Calu3 (cell line): ENCODE data around the gene MRPL16. TPM values are rescaled to one million over a fixed set of nuclear protein-coding genes. Genes with fewer than 3 reads are reported as not detected.

Source experiments
- BruUV-seq: library from RNA; stranded (reverse); fragments of 400-500 nt; replicated peaks from 2 replicates; lab custom pipeline; 2021; lab: Mats Ljungman, UMichigan
- CTCF ChIA-PET: fragments of 300-600 bp; sonication (Branson Sonifier 250); formaldehyde crosslinking; loops from one replicate; lab custom pipeline; 2022; ENCODE audit warnings: antibody characterized with exemption; lab: Charles Lee
- DNase-seq: peaks from one replicate; pipeline ENCODE4 v3.0.0; 2022
- H3K27ac Mint-ChIP-seq: one replicate; pipeline ENCODE4 v1.8.0; 2022; ENCODE audit warnings: mixed read lengths; ENCODE audit not compliant: unreplicated experiment
- H3K27me3 Mint-ChIP-seq: one replicate; pipeline ENCODE4 v1.8.0; 2022; ENCODE audit warnings: mixed read lengths; ENCODE audit not compliant: unreplicated experiment
- H3K36me3 Mint-ChIP-seq: one replicate; pipeline ENCODE4 v1.8.0; 2022; ENCODE audit warnings: mild to moderate bottlenecking, moderate library complexity, mixed read lengths; ENCODE audit not compliant: insufficient read depth, unreplicated experiment
- H3K4me1 Mint-ChIP-seq: one replicate; pipeline ENCODE4 v1.8.0; 2022; ENCODE audit warnings: mild to moderate bottlenecking, low read depth, mixed read lengths; ENCODE audit not compliant: unreplicated experiment
- H3K4me3 Mint-ChIP-seq: one replicate; pipeline ENCODE4 v1.8.0; 2022; ENCODE audit warnings: mild to moderate bottlenecking, low read depth, moderate library complexity, mixed read lengths; ENCODE audit not compliant: unreplicated experiment
- H3K9me3 Mint-ChIP-seq: one replicate; pipeline ENCODE4 v1.8.0; 2022; ENCODE audit warnings: low read depth, mixed read lengths; ENCODE audit not compliant: unreplicated experiment
- intact Hi-C: fragments of 100-400 bp; cut with micrococcal nuclease; formaldehyde crosslinking; loops from one replicate; pipeline ENCODE4 v1.10.0; 2022; ENCODE audit not compliant: unreplicated experiment
- total RNA-seq: library from RNA; stranded (reverse); gene quantifications from 2 replicates; pipeline ENCODE4 v1.2.3, GENCODE V29; 2022
- TF ChIP-seq, protein P1 (sequence below): fragments of 200-600 bp; IDR thresholded peaks from one replicate; pipeline ENCODE4 v1.8.0; 2022; ENCODE audit warnings: antibody characterized with exemption; ENCODE audit not compliant: unreplicated experiment

The MRPL16 gene
- total RNA-seq, 1 experiment from 2014 or later: 49.8 TPM

DNA sequence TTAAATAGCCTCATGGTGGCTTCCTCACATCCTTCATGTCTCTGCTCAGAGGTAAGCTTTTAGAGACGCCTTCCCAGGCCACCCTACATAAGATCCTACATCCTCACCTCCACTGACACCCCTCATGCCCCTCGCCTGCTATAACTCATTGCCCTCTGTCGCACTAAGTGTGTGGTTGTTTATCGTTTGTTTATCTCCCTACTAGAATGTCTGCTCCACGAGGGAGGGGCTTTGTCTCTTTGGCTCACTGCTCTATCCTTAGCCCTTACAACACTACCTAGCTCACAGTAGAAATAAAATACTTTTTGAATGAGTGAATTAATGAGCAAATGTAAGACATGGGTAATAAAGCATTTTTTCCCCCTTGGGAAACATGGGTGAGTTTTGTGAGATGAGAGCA is 36.0 kb upstream of the MRPL16 start:
- Mint-ChIP-seq H3K4me1 (peaks cover 34% of the 10 kb centered on the region), H3K9me3 (peaks cover 3% of the 10 kb centered on the region), H3K4me3 (no peak overlapping the region), H3K27ac (no peak overlapping the region), H3K36me3 (peaks cover 8% of the 10 kb centered on the region), H3K27me3 (no peaks in the 10 kb centered on the region)
- intact Hi-C loops: no loop called here
- no peak for DNase-seq
- TF ChIP-seq, protein P1, sequence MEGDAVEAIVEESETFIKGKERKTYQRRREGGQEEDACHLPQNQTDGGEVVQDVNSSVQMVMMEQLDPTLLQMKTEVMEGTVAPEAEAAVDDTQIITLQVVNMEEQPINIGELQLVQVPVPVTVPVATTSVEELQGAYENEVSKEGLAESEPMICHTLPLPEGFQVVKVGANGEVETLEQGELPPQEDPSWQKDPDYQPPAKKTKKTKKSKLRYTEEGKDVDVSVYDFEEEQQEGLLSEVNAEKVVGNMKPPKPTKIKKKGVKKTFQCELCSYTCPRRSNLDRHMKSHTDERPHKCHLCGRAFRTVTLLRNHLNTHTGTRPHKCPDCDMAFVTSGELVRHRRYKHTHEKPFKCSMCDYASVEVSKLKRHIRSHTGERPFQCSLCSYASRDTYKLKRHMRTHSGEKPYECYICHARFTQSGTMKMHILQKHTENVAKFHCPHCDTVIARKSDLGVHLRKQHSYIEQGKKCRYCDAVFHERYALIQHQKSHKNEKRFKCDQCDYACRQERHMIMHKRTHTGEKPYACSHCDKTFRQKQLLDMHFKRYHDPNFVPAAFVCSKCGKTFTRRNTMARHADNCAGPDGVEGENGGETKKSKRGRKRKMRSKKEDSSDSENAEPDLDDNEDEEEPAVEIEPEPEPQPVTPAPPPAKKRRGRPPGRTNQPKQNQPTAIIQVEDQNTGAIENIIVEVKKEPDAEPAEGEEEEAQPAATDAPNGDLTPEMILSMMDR: no peak
- CTCF ChIA-PET: interaction anchor here (0.8 to 1.4 kb wide), 2 partner anchors 18 to 39 kb away, joined by 3 read pairs; no protein-coding TSS in a partner anchor
- BruUV-seq: no TSS peak

DNA sequence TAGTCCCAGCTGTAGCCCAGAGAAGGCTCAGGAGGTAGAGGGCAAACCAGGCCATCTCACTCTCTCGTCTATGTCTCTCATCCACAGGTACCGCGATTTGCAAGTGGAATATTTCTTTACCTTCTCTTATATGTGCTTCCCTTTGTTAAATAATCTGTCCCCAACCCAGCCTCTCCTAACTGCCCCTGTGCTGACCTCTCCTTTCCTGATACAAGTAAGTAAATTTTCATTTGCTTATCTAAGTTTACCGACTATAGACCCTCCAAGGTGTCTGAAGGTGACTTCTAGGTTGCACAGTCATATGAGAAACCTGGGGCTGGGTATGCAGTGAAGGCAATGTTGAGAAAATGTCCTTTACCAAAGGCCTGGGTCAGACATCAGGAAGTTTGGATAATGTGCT is 34.8 kb upstream of the MRPL16 start, which contains the start of gene CBLIF:
TSS of gene CBLIF (minus strand) at position 101 of the 400 bp plus-strand sequence. CDS start at position 55, 46 bp downstream.
- BruUV-seq: no TSS peak
- Mint-ChIP-seq H3K4me1 (peaks cover 28% of the 10 kb centered on the region), H3K9me3 (peaks cover 3% of the 10 kb centered on the region), H3K4me3 (no peak within 1 kb of the TSS), H3K27ac (no peak within 1 kb of the TSS), H3K36me3 (peaks cover 8% of the 10 kb centered on the region), H3K27me3 (no peaks in the 10 kb centered on the region)
- intact Hi-C loops: no loop called here
- no peak for DNase-seq
- CTCF ChIA-PET: no interaction called here
- TF ChIP-seq, protein P1: no peak

DNA sequence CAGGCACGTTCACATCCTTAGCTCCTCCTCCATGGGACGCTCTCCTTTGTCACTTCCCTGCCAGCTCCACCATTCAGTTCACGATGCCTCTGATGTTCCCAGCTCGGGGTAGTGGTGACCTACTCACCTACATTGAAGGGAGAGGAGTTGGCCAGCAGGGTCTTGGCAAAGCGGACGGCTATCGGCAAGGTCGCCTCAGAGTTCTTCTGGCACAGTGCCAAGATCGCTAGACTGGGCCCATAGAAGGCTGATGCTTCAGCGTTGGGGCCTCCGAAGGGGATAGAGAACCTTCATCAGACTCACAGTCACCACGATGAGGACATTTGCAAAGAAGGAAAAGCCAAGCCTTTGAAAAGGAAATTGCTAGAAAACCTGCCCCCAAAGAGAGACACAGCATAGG is 31.7 kb upstream of the MRPL16 start:
- TF ChIP-seq, protein P1: no peak
- Mint-ChIP-seq H3K36me3 (no peaks in the 10 kb centered on the region), H3K4me3 (no peak overlapping the region), H3K4me1 (peaks cover 10% of the 10 kb centered on the region), H3K27me3 (no peaks in the 10 kb centered on the region), H3K27ac (no peak overlapping the region), H3K9me3 (peaks cover 3% of the 10 kb centered on the region)
- no TSS peak for BruUV-seq
- intact Hi-C loops: no loop called here
- DNase-seq: no peak
- CTCF ChIA-PET: no interaction called here

DNA sequence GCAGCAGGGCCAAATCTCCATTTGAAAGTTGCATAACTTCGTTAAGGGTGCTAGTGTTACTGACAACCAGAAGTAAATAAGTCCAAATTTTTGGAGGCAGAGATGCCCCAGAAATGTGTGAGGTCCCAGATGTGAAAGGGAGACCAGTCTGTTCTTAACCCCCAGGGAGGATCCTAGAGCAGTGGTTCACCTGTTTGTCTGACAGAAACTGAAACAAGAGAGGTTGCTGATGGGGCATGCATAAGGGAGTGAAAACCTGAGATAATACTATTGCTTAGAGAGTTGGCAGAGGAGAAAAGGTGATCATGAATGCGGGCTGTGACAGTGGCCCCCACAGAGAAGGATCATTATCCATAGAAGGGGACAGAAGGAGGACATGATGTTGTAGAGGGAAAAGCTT is 30.9 kb upstream of the MRPL16 start:
- BruUV-seq: no TSS peak
- Mint-ChIP-seq H3K4me1 (peaks cover 7% of the 10 kb centered on the region), H3K4me3 (no peak overlapping the region), H3K36me3 (no peaks in the 10 kb centered on the region), H3K27me3 (no peaks in the 10 kb centered on the region), H3K9me3 (peaks cover 3% of the 10 kb centered on the region), H3K27ac (peak overlapping the region; percentile 13)
- TF ChIP-seq, protein P1: no peak
- CTCF ChIA-PET: no interaction called here
- no peak for DNase-seq
- intact Hi-C loops: no loop called here
